Ishikawa (cell line): ENCODE results near the gene RAB4B.

ENCODE experiments used
- USF1 ChIP-seq: IDR thresholded peaks from 2 replicates; pipeline ENCODE4 v1.6.1; 2012
- ZBTB7A ChIP-seq: IDR thresholded peaks from 2 replicates; pipeline ENCODE4 v1.6.1; 2012; ENCODE audit warnings: low read depth

GRCh38 chr19:40742477-40742876 is 35.6 kb upstream of the RAB4B start:
- TF ChIP-seq ZBTB7A (no peak), USF1 (no peak)
